AG04450 (cell line): ENCODE data around the gene MPPED2. TPM values are rescaled to one million over a fixed set of nuclear protein-coding genes. Genes with fewer than 3 reads are reported as not detected.

Experiments used
- CTCF ChIA-PET: fragments of 300-600, 350-600 bp; formaldehyde crosslinking; extraction: SDS; loops from one replicate; lab custom pipeline; 2022; ENCODE audit warnings: antibody characterized with exemption, inconsistent platforms; lab: Charles Lee
- POLR2A ChIA-PET: fragments of 350-600 bp; formaldehyde crosslinking; extraction: SDS; loops from one replicate; lab custom pipeline; 2021; ENCODE audit warnings: antibody characterized with exemption, inconsistent platforms; lab: Yijun Ruan, JAX
- DNase-seq: peaks from one replicate; pipeline ENCODE4 v3.0.0-alpha.2; 2011; ENCODE audit warnings: low read depth, low spot score
- H3K27ac ChIP-seq: one replicate; pipeline ENCODE4 v1.5.1; 2012; ENCODE audit warnings: low read depth, low read length, control low read depth
- H3K27me3 ChIP-seq: one replicate; pipeline ENCODE4 v1.6.0; 2012; ENCODE audit warnings: low read length; ENCODE audit not compliant: control insufficient read depth, insufficient read depth
- H3K4me3 ChIP-seq: 2 replicates; pipeline ENCODE4 v1.5.1; 2011; ENCODE audit warnings: mild to moderate bottlenecking, low read depth, low read length, control low read depth
- H3K9me3 ChIP-seq: 2 replicates; pipeline ENCODE4 v1.5.1; 2012; ENCODE audit warnings: low read length; ENCODE audit not compliant: control insufficient read depth, insufficient read depth
- CTCF ChIP-seq: IDR thresholded peaks from 2 replicates; pipeline ENCODE4 v1.5.1; 2011; ENCODE audit warnings: low read depth, low read length, control low read depth, inconsistent platforms
- polyA plus RNA-seq: library from polyadenylated mRNA; depleted of rRNA; stranded (reverse); fragments of >200 nt; gene quantifications from 2 replicates; pipeline ENCODE4 v1.2.3, GENCODE V29; 2011

The MPPED2 gene
- polyA plus RNA-seq, 1 experiment, result not detected

- Histone ChIP-seq H3K27me3 (no peaks in the 10 kb centered on the region), H3K27ac (no peak overlapping the region), H3K4me3 (no peak overlapping the region), H3K9me3 (no peaks in the 10 kb centered on the region)
- CTCF ChIA-PET, result no interaction called here
- POLR2A ChIA-PET, result no interaction called here
- TF ChIP-seq CTCF, result no peak
- no peak for DNase-seq
Observed at GRCh38 chr11:30451626-30452025, 134.5 kb downstream of the MPPED2 start.

GRCh38 chr11:30451167-30451566, 135.0 kb downstream of the MPPED2 start:
- TF ChIP-seq CTCF, result no peak
- no peaks in the 10 kb centered on the region for H3K9me3 ChIP-seq
- CTCF ChIA-PET, result no interaction called here
- H3K27ac ChIP-seq, result no peak overlapping the region
- no peaks in the 10 kb centered on the region for H3K27me3 ChIP-seq
- no peak overlapping the region for H3K4me3 ChIP-seq
- POLR2A ChIA-PET, result no interaction called here
- DNase-seq, result no peak

GRCh38 chr11:30447058-30447640, 139.0 kb downstream of the MPPED2 start:
- no peak overlapping the region for H3K27ac ChIP-seq
- no peak for TF ChIP-seq CTCF
- no peaks in the 10 kb centered on the region for H3K27me3 ChIP-seq
- no peaks in the 10 kb centered on the region for H3K9me3 ChIP-seq
- H3K4me3 ChIP-seq, result no peak overlapping the region
- ChIA-PET CTCF (no interaction called here), POLR2A (no interaction called here)
- no peak for DNase-seq

- POLR2A ChIA-PET, result no interaction called here
- DNase-seq, result no peak
- H3K9me3 ChIP-seq, result no peaks in the 10 kb centered on the region
- no peak overlapping the region for H3K27ac ChIP-seq
- CTCF ChIA-PET, result no interaction called here
- TF ChIP-seq CTCF, result no peak
- H3K27me3 ChIP-seq, result no peaks in the 10 kb centered on the region
- no peak overlapping the region for H3K4me3 ChIP-seq
Observed at GRCh38 chr11:30446520-30446919, 139.6 kb downstream of the MPPED2 start.

- no peak for DNase-seq
- POLR2A ChIA-PET, result no interaction called here
- no peak for TF ChIP-seq CTCF
- no peak overlapping the region for H3K4me3 ChIP-seq
- no peaks in the 10 kb centered on the region for H3K27me3 ChIP-seq
- H3K9me3 ChIP-seq, result no peaks in the 10 kb centered on the region
- CTCF ChIA-PET, result no interaction called here
- no peak overlapping the region for H3K27ac ChIP-seq
Observed at GRCh38 chr11:30445056-30445455, 141.1 kb downstream of the MPPED2 start.
